GM19395 (cell line): ENCODE measurements around the gene IL22RA2.
A peak's percentile ranks its signal among the peaks of the same experiment; 100 is the strongest.
"Not testable (repeated sequence)": the region's sequence is repeated elsewhere in the genome, so short reads cannot be mapped to it uniquely, and the experiment has no call there.

Experiments used
- ATAC-seq: cut with Tn5 transposase; IDR thresholded peaks from one replicate; pipeline ENCODE4 v1.9.1; 2021; ENCODE audit warnings: mild to moderate bottlenecking, moderate library complexity; ENCODE audit not compliant: unreplicated experiment

Gene IL22RA2

GRCh38 chr6:137126875-137127485, 46.5 kb downstream of the IL22RA2 start:
- ATAC-seq = no peak

GRCh38 chr6:137123078-137123477, 50.4 kb downstream of the IL22RA2 start:
- ATAC-seq = no peak

- ATAC-seq = peak; percentile 72
These were observed 50.8 kb downstream of the IL22RA2 start for GRCh38 chr6:137122612-137123011.

- no peak for ATAC-seq
These were observed 51.9 kb downstream of the IL22RA2 start for GRCh38 chr6:137121401-137121997.

- no peak for ATAC-seq
These were observed 52.7 kb downstream of the IL22RA2 start for GRCh38 chr6:137120748-137121147.

GRCh38 chr6:137119196-137120104, 54.0 kb downstream of the IL22RA2 start:
- no peak for ATAC-seq

- ATAC-seq = no peak
These were observed 55.9 kb downstream of the IL22RA2 start for GRCh38 chr6:137117581-137117980.

GRCh38 chr6:137116807-137117206, 56.6 kb downstream of the IL22RA2 start:
- no peak for ATAC-seq

GRCh38 chr6:137115658-137116057, 57.8 kb downstream of the IL22RA2 start:
- no peak for ATAC-seq

GRCh38 chr6:137112067-137112355, 61.4 kb downstream of the IL22RA2 start:
- ATAC-seq = no peak

GRCh38 chr6:137111296-137112066, 62.0 kb downstream of the IL22RA2 start:
- no peak for ATAC-seq

- ATAC-seq = no peak
These were observed 65.7 kb downstream of the IL22RA2 start for GRCh38 chr6:137107767-137108105.

- ATAC-seq = not testable (repeated sequence)
These were observed 66.2 kb downstream of the IL22RA2 start for GRCh38 chr6:137107047-137107766.

- ATAC-seq = peak; percentile 31
These were observed 67.3 kb downstream of the IL22RA2 start for GRCh38 chr6:137106183-137106582.

- no peak for ATAC-seq
These were observed 68.1 kb downstream of the IL22RA2 start for GRCh38 chr6:137105375-137105774.

- no peak for ATAC-seq
These were observed 68.5 kb downstream of the IL22RA2 start for GRCh38 chr6:137104926-137105325.

GRCh38 chr6:137102851-137103492, 70.5 kb downstream of the IL22RA2 start:
- peak; percentile 85 for ATAC-seq

- ATAC-seq = peak; percentile 23
These were observed 71.2 kb downstream of the IL22RA2 start for GRCh38 chr6:137102050-137102848.

GRCh38 chr6:137099689-137100403, 73.6 kb downstream of the IL22RA2 start:
- peak; percentile 23 for ATAC-seq
